H1 (cell line): ENCODE results near the gene GNAO1. TPM values are rescaled to one million over a fixed set of nuclear protein-coding genes. Genes with fewer than 3 reads are reported as not detected.
A peak's percentile ranks its signal among the peaks of the same experiment; 100 is the strongest.

ENCODE experiments used
- CBX8 ChIP-seq: fragments of 300-800, 300-1000 bp; sonication (generic); IDR thresholded peaks from 2 replicates; pipeline ENCODE4 v1.7.1; 2016; ENCODE audit warnings: low read depth, low read length, borderline replicate concordance
- CHD7 ChIP-seq: fragments of 300-600 bp; sonication (generic); IDR thresholded peaks from 2 replicates; pipeline ENCODE4 v1.7.1; 2012; ENCODE audit warnings: low read length, moderate library complexity, mild to moderate bottlenecking, inconsistent platforms; ENCODE audit not compliant: insufficient replicate concordance
- CREB1 ChIP-seq: IDR thresholded peaks from 2 replicates; pipeline ENCODE4 v1.6.1; 2012; ENCODE audit warnings: inconsistent platforms
- HDAC2 ChIP-seq, 2 experiments: fragments of 300-600 bp in 1 of 2; sonication (generic) in 1 of 2; IDR thresholded peaks; 2 replicates each; pipeline ENCODE4 v1.6.1; 2011 to 2012; ENCODE audit warnings: low read depth in 2 of 2, low read length in 2 of 2, mild to moderate bottlenecking in 2 of 2, moderate library complexity in 2 of 2, borderline replicate concordance in 1 of 2, inconsistent platforms in 1 of 2
- KDM1A ChIP-seq: fragments of 200-600, 300-600 bp; sonication (generic); IDR thresholded peaks from 2 replicates; pipeline ENCODE4 v1.7.1; 2016; ENCODE audit warnings: mild to moderate bottlenecking, low read length, borderline replicate concordance
- KDM4A ChIP-seq: IDR thresholded peaks from one replicate; pipeline ENCODE4 v1.7.1; 2012; ENCODE audit warnings: low read depth, mild to moderate bottlenecking, moderate library complexity, low read length, inconsistent platforms; ENCODE audit not compliant: severe bottlenecking
- PHF8 ChIP-seq: fragments of 200-600 bp; sonication (generic); conservative IDR thresholded peaks from 2 replicates; pipeline ENCODE4 v1.7.1; 2012; ENCODE audit warnings: low read depth, mild to moderate bottlenecking, inconsistent platforms, low read length, moderate library complexity
- RNF2 ChIP-seq: fragments of 200-900, 300-1000 bp; sonication (generic); IDR thresholded peaks from 2 replicates; pipeline ENCODE4 v1.7.1; 2016; ENCODE audit warnings: borderline replicate concordance, low read depth, mild to moderate bottlenecking, antibody characterized with exemption, low read length; ENCODE audit not compliant: poor library complexity, severe bottlenecking; ENCODE audit errors: missing control alignments
- SIRT6 ChIP-seq: IDR thresholded peaks from one replicate; pipeline ENCODE4 v1.7.1; 2012; ENCODE audit warnings: low read length, inconsistent platforms
- SRF ChIP-seq: IDR thresholded peaks from 2 replicates; pipeline ENCODE4 v1.6.1; 2011; ENCODE audit warnings: mild to moderate bottlenecking, low read depth, low read length, moderate library complexity
- YY1 ChIP-seq: IDR thresholded peaks from 2 replicates; pipeline ENCODE4 v1.6.1; 2011; ENCODE audit warnings: low read depth, mild to moderate bottlenecking, low read length
- polyA plus RNA-seq, 7 experiments: library from polyadenylated mRNA; depleted of rRNA in 3 of 7; stranded (reverse) in 5 of 7; unstranded in 2 of 7; fragments of >200 nt in 5 of 7; fragments of 200-250 nt in 2 of 7; gene quantifications; 1 replicate in 5 of 7; 2 replicates in 1 of 7; 4 replicates in 1 of 7; pipeline versions ENCODE4 v1.2.1 to v1.2.3, GENCODE V29; 2011 to 2013; ENCODE audit warnings: missing spikeins in 2 of 7, mixed read lengths in 2 of 7
- total RNA-seq: library from RNA; stranded (reverse); fragmentation: NEBNext Ultra II Directional; extraction: Animal tissue kit (Norgen Biotek cat#: 25700); gene quantifications from 2 replicates; pipeline ENCODE4 v1.2.1, GENCODE V29; 2021

Gene GNAO1
- total and polyA plus RNA-seq, 2 of the 8 experiments (the other 6 are each of a cell fraction or from before 2014, with no cell fraction given), result 6.7 to 34.4 TPM

DNA sequence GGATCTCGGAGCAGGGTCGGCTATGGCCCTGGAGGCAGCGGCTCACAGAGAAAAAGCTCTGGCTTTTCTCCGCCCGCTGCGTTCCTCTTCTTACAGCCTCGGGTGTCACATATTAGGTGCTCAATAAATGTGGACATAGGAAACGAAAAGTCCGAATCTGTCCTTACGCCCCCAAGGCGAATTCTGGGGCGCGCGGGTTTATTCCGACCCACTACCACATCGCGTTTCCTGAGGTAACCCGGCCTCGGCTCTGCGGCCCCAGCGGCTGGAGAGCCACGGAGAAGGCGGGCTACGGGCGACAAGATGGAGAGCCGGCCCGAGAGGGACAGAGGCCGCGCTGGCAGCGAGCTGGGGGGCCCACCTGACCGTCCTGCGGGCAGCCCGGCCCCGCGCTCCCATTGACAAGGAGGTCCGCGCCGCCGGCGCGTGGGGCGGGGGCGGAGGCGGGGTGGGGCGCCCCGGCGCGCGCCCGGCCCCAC is 573 bp upstream of the GNAO1 start (continued):
- no peak for TF ChIP-seq CHD7
- TF ChIP-seq CREB1, result no peak
- TF ChIP-seq KDM1A, result no peak
- TF ChIP-seq SRF, result no peak
- 0 out of 4 replicates have a peak, but pooled peaks of 1 of the 2 experiments have one; percentile 20 for TF ChIP-seq HDAC2 (IDR thresholded peaks at IDR 0.05; ENCODE audit: borderline replicate concordance in 1 of 2, low read depth in 2 of 2, low read length in 2 of 2)
- 0 out of 2 replicates have a peak, but pooled peaks have one; percentile 46 for TF ChIP-seq PHF8
- peak; percentile 30; the same call in 1 of the 2 replicates for TF ChIP-seq YY1
- TF ChIP-seq KDM4A, result peak; percentile 93
- no peak for TF ChIP-seq CBX8
- TF ChIP-seq RNF2, result peak; percentile 63
- no peak for TF ChIP-seq SIRT6
